PC-3 (cell line): ENCODE measurements around the gene WDR11. TPM values are rescaled to one million over a fixed set of nuclear protein-coding genes. Genes with fewer than 3 reads are reported as not detected.

Experiments
- ATAC-seq: fragments of 200-7000 bp; cut with Tn5 transposase; 2 replicates; pipeline ENCODE4 v1.9.1; 2020; ENCODE audit warnings: mild to moderate bottlenecking, moderate library complexity
- BruUV-seq: library from RNA; stranded (reverse); fragments of 400-500 nt; replicated peaks from 2 replicates; lab custom pipeline; 2021; lab: Mats Ljungman, UMichigan
- CTCF ChIA-PET: fragments of 300-600 bp; sonication (Branson Sonifier 250); formaldehyde crosslinking; loops from one replicate; lab custom pipeline; 2022; ENCODE audit warnings: antibody characterized with exemption; lab: Charles Lee
- POLR2A ChIA-PET: fragments of 300-600 bp; sonication (Branson Sonifier 250); formaldehyde crosslinking; loops from one replicate; lab custom pipeline; 2022; ENCODE audit warnings: antibody characterized with exemption; ENCODE audit not compliant: unreplicated experiment; lab: Charles Lee
- DNase-seq: peaks from one replicate; pipeline ENCODE4 v3.0.0-alpha.2; 2015
- H2AFZ ChIP-seq: fragments of 300-600 bp; sonication (generic); 2 replicates; pipeline ENCODE4 v1.6.0; 2016; ENCODE audit warnings: antibody characterized with exemption, low read length
- H3F3A ChIP-seq: fragments of 300-600 bp; sonication (generic); one replicate; pipeline ENCODE4 v1.6.0; 2017; ENCODE audit warnings: antibody characterized with exemption, low read length, control low read depth, mild to moderate bottlenecking; ENCODE audit not compliant: unreplicated experiment
- H3K27ac ChIP-seq: fragments of 300-600 bp; sonication (generic); 2 replicates; pipeline ENCODE4 v1.5.1; 2016; ENCODE audit warnings: mild to moderate bottlenecking, low read length
- H3K27me3 ChIP-seq: fragments of 300-600 bp; sonication (generic); 2 replicates; pipeline ENCODE4 v1.6.1; 2016; ENCODE audit warnings: low read length, mixed read lengths
- H3K36me3 ChIP-seq: fragments of 300-600 bp; sonication (generic); 2 replicates; pipeline ENCODE4 v1.6.1; 2016; ENCODE audit warnings: low read depth, mixed run types, low read length, mixed read lengths
- H3K4me1 ChIP-seq: fragments of 300-600 bp; sonication (generic); 2 replicates; pipeline ENCODE4 v1.5.1; 2016; ENCODE audit warnings: low read length; ENCODE audit not compliant: insufficient read depth
- H3K4me2 ChIP-seq: fragments of 300-600 bp; sonication (generic); 2 replicates; pipeline ENCODE4 v1.6.0; 2016; ENCODE audit warnings: low read length
- H3K4me3 ChIP-seq: fragments of 300-600 bp; sonication (generic); 2 replicates; pipeline ENCODE4 v1.5.1; 2016; ENCODE audit warnings: mild to moderate bottlenecking, low read length, mixed read lengths
- H3K79me2 ChIP-seq: fragments of 300-600 bp; sonication (generic); 2 replicates; pipeline ENCODE4 v1.6.1; 2017; ENCODE audit warnings: low read length, mixed read lengths
- H3K9ac ChIP-seq: fragments of 300-600 bp; sonication (generic); 2 replicates; pipeline ENCODE4 v1.6.0; 2016; ENCODE audit warnings: mild to moderate bottlenecking, low read length
- H3K9me2 ChIP-seq: fragments of 300-600 bp; sonication (generic); replicated peaks from 2 replicates; pipeline ENCODE4 v1.6.1; 2016; ENCODE audit warnings: mixed run types, low read length, mixed read lengths
- H3K9me3 ChIP-seq: fragments of 300-600 bp; sonication (generic); 2 replicates; pipeline ENCODE4 v1.6.1; 2016; ENCODE audit warnings: low read length, mixed read lengths
- H4K20me1 ChIP-seq: fragments of 300-600 bp; sonication (generic); 2 replicates; pipeline ENCODE4 v1.6.1; 2016; ENCODE audit warnings: low read length, mixed read lengths
- EZH2 ChIP-seq: fragments of 300-600 bp; sonication (generic); IDR thresholded peaks from one replicate; pipeline ENCODE4 v1.6.1; 2017; ENCODE audit warnings: antibody characterized with exemption, mild to moderate bottlenecking, low read length; ENCODE audit not compliant: unreplicated experiment
- EZH2phosphoT487 ChIP-seq: fragments of 300-600 bp; sonication (generic); IDR thresholded peaks from 2 replicates; pipeline ENCODE4 v1.6.1; 2018; ENCODE audit warnings: mild to moderate bottlenecking, antibody characterized with exemption, low read length, borderline replicate concordance
- intact Hi-C: fragments of 100-400 bp; cut with micrococcal nuclease; formaldehyde crosslinking; loops from 2 replicates; pipeline ENCODE4 v1.9.0; 2023
- total RNA-seq: library from RNA; depleted of rRNA; stranded (reverse); fragments of >200 nt; gene quantifications from 2 replicates; pipeline ENCODE4 v1.2.3, GENCODE V29; 2014
- TF ChIP-seq, protein P1 (sequence below): fragments of 300-600 bp; sonication (generic); conservative IDR thresholded peaks from 2 replicates; pipeline ENCODE4 v1.5.1; 2017; ENCODE audit warnings: antibody characterized with exemption, low read depth, mild to moderate bottlenecking, low read length

WDR11 gene
- total RNA-seq, 1 experiment from 2014 or later, result 37.5 TPM

DNA sequence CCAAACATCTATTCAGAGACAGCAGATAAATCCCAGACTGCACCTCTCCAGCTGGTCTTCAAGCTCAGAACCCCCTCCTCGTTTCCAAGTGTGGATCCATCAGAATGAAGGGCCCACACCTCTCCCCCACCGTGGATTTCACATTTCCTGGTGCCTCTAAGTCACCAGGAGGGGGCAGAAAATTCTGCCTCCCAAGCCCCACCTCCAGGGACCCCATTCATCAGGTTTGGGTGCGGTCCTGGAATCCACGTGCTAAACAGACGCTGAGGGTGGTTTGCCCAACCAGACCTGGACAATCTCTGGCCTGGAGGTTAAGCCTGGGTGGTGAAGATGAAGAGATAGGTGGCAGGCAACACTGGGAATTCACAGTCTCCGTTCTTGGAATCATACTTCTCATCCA, 92.4 kb downstream of the WDR11 start:
- no peaks in the 10 kb centered on the region for H3K4me1 ChIP-seq
- H3K27me3 ChIP-seq, result no peaks in the 10 kb centered on the region
- ChIA-PET CTCF (no interaction called here), POLR2A (interaction anchor here (0.5 kb wide), 1 partner anchor 555 kb away, joined by 3 read pairs; no protein-coding TSS in a partner anchor)
- no peaks in the 10 kb centered on the region for H3K36me3 ChIP-seq
- no peaks in the 10 kb centered on the region for H3F3A ChIP-seq
- no peaks in the 10 kb centered on the region for H3K9me2 ChIP-seq
- H3K79me2 ChIP-seq, result no peaks in the 10 kb centered on the region
- TF ChIP-seq EZH2phosphoT487, result no peak
- TF ChIP-seq, protein P1, sequence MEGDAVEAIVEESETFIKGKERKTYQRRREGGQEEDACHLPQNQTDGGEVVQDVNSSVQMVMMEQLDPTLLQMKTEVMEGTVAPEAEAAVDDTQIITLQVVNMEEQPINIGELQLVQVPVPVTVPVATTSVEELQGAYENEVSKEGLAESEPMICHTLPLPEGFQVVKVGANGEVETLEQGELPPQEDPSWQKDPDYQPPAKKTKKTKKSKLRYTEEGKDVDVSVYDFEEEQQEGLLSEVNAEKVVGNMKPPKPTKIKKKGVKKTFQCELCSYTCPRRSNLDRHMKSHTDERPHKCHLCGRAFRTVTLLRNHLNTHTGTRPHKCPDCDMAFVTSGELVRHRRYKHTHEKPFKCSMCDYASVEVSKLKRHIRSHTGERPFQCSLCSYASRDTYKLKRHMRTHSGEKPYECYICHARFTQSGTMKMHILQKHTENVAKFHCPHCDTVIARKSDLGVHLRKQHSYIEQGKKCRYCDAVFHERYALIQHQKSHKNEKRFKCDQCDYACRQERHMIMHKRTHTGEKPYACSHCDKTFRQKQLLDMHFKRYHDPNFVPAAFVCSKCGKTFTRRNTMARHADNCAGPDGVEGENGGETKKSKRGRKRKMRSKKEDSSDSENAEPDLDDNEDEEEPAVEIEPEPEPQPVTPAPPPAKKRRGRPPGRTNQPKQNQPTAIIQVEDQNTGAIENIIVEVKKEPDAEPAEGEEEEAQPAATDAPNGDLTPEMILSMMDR, result no peak
- no peak for TF ChIP-seq EZH2
- ATAC-seq, result no peak
- no peak overlapping the region for H3K4me2 ChIP-seq
- H3K4me3 ChIP-seq, result no peak overlapping the region
- no peaks in the 10 kb centered on the region for H4K20me1 ChIP-seq
- no peaks in the 10 kb centered on the region for H3K9me3 ChIP-seq
- no peak overlapping the region for H3K9ac ChIP-seq
- H3K27ac ChIP-seq, result no peak overlapping the region
- intact Hi-C loops, result loop anchor here (2.0 kb wide), 2 partner anchors 665 to 943 kb away; no protein-coding TSS in a partner anchor
- H2AFZ ChIP-seq, result peak overlapping the region; percentile 56; the same call in 1 of the 2 replicates
- BruUV-seq, result no TSS peak
- DNase-seq, result no peak

DNA sequence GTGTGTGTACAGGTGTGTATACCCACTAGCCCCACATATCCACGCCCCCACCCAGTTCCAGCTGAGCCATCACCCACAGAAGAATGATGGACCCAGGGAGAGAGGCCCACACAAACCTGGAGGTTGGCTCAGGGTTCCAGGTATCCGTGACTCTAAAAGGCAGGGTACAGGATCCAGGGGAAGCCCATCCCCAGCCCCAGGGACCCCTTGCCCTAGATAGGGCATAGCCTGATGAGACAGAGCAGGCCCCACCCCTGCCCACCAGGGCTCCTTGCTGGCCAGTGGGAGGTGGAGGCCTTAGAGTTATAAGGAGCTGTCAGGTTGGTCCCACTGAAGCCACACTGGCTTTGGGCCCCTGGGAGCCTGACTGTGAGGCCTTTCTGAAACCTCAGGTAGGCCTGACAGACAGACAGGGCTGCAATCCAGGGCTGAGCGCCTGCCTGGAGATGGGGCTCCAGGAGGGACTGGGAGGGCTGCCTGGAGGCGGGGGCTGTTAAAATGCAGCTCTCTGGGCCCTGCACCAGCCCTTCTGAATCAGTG, 93.5 kb downstream of the WDR11 start:
- no peak overlapping the region for H3K27ac ChIP-seq
- peaks cover 6% of the 10 kb centered on the region for H3K27me3 ChIP-seq
- ChIA-PET CTCF (no interaction called here), POLR2A (no interaction called here)
- H3K4me3 ChIP-seq, result no peak overlapping the region
- no peak overlapping the region for H2AFZ ChIP-seq
- H3K9me2 ChIP-seq, result no peaks in the 10 kb centered on the region
- H3K36me3 ChIP-seq, result no peaks in the 10 kb centered on the region
- no peaks in the 10 kb centered on the region for H4K20me1 ChIP-seq
- no peaks in the 10 kb centered on the region for H3K4me1 ChIP-seq
- H3K9ac ChIP-seq, result no peak overlapping the region
- no TSS peak for BruUV-seq
- no peaks in the 10 kb centered on the region for H3K9me3 ChIP-seq
- no peak for TF ChIP-seq EZH2
- TF ChIP-seq, protein P1, result no peak
- no peak for TF ChIP-seq EZH2phosphoT487
- no peak for DNase-seq
- H3F3A ChIP-seq, result no peaks in the 10 kb centered on the region
- no peak for ATAC-seq
- intact Hi-C loops, result loop anchor here (5.0 kb wide), 1 partner anchor 958 kb away; no protein-coding TSS in a partner anchor
- H3K79me2 ChIP-seq, result no peaks in the 10 kb centered on the region
- H3K4me2 ChIP-seq, result no peak overlapping the region

DNA sequence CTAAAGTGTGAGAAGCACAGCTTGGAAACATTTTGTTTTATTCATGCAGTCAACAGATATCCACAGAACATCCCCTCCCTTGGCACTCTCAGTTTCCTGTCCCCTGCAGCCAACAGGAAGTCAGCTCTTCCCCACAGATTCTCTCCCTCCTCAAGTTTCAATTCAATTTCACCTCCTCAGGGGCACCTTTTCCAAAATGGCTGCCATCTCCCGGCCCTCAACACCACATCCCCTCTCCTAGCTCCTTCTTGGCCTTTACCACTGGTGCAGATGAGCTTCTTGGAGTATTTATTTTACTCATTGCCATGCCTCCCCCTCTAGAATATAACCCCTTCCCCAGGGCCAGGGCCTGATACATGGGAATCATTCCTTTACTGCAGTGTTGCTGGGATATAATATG, 94.0 kb downstream of the WDR11 start:
- Histone ChIP-seq H3K9me2 (no peaks in the 10 kb centered on the region), H3K9ac (no peak overlapping the region), H2AFZ (no peak overlapping the region), H3K27ac (no peak overlapping the region), H4K20me1 (no peaks in the 10 kb centered on the region), H3F3A (no peaks in the 10 kb centered on the region), H3K27me3 (peaks cover 11% of the 10 kb centered on the region), H3K36me3 (no peaks in the 10 kb centered on the region), H3K4me1 (no peaks in the 10 kb centered on the region), H3K79me2 (no peaks in the 10 kb centered on the region), H3K4me3 (no peak overlapping the region), H3K9me3 (no peaks in the 10 kb centered on the region), H3K4me2 (no peak overlapping the region)
- ATAC-seq (no peak), DNase-seq (no peak)
- TF ChIP-seq EZH2 (no peak), EZH2phosphoT487 (no peak)
- TF ChIP-seq, protein P1, result no peak
- POLR2A ChIA-PET, result no interaction called here
- no TSS peak for BruUV-seq
- intact Hi-C loops, result loop anchor here (5.0 kb wide), 1 partner anchor 957 kb away; no protein-coding TSS in a partner anchor
- CTCF ChIA-PET, result no interaction called here
